Activated T-cell treated with anti-CD3 and anti-CD28 coated beads, Interleukin-2, amount 50 U/mL, for 1 hour (primary cell): ENCODE results near the gene NT5C1A.

ENCODE experiments used
- DNase-seq: peaks from one replicate; pipeline ENCODE4 v3.0.0-alpha.2; 2020

Gene NT5C1A

GRCh38 chr1:39657923-39658485 is 13.9 kb downstream of the NT5C1A start:
- DNase-seq, result peak; percentile 62

- no peak for DNase-seq
Observed at GRCh38 chr1:39657402-39657801, 14.5 kb downstream of the NT5C1A start.

DNA sequence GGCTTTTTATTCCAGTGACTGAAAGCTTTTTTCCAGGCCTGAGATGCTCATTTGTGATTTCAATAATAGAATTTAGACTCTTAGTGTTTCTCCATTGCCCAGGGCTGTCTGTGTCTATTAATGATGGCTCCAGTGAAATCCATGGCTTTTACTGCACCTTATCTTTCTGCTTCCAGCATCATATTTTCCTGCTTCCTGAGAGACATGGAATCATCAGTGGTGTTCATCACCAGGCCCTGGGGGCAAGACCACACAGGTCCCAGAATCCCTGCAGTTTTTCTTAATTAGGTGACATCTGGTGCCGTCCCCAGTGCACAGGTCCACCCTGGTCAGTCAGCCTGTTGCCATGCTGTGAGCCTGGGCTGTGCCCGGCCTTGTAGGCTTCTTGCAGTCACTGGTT is 15.5 kb downstream of the NT5C1A start:
- DNase-seq, result no peak

DNA sequence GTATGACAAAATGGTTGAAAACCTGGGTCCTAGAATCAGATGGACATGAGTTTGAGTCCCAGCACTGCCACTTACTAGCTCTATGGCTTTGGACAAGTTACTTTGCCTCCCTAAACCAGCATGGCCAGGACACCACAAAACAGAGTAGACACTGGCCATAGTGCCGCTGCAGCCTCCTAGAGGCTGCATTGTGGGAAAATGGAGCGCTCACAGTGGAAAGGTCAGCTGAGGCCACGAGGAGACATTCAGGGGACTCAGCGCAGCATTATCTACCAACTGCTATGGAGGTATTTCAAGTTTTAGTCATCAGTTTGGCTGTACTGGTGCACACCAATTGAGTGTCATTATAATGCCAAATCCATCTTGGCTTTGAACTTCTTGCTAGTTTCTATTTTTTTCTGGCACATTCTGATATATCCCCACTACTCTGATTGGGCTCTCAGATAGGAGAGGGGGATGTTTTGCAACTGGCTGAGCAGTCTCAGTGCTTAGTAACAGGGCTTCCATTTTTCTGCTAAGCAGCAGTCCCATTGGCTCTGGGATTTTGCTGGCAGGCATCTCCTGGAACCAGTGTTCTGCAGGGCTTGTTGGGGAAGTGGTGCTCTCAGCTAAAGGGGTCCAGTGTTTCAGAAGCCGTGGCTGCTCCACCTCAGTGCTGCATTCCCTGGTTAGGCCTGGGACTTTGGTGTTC is 16.2 kb downstream of the NT5C1A start:
- DNase-seq, result no peak

- no peak for DNase-seq
Observed at GRCh38 chr1:39654291-39654690, 17.6 kb downstream of the NT5C1A start.

- DNase-seq, result peak; percentile 72
Observed at GRCh38 chr1:39653546-39654031, 18.3 kb downstream of the NT5C1A start.

- DNase-seq, result no peak
Observed at GRCh38 chr1:39652554-39652953, 19.4 kb downstream of the NT5C1A start.

GRCh38 chr1:39652105-39652504 is 19.8 kb downstream of the NT5C1A start:
- DNase-seq, result no peak

DNA sequence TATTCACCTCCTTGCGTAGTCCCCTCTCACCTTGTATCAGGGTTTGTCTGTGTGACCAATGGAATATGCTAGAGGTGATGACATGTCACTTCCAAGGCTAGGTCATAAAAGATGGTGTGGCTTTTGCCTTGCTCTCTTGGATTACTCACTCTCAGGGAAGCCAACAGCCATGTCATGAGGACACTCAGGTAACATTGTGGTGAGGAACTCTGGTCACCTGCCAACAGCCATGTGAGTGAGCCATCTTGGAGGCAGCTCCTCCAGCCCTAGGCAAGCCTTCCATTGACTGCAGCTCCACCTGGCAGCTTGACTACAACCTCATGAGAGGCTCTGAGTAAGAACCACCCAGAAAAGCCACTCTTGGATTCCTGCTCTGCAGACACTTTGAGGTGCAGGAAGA is 21.5 kb downstream of the NT5C1A start:
- no peak for DNase-seq

DNA sequence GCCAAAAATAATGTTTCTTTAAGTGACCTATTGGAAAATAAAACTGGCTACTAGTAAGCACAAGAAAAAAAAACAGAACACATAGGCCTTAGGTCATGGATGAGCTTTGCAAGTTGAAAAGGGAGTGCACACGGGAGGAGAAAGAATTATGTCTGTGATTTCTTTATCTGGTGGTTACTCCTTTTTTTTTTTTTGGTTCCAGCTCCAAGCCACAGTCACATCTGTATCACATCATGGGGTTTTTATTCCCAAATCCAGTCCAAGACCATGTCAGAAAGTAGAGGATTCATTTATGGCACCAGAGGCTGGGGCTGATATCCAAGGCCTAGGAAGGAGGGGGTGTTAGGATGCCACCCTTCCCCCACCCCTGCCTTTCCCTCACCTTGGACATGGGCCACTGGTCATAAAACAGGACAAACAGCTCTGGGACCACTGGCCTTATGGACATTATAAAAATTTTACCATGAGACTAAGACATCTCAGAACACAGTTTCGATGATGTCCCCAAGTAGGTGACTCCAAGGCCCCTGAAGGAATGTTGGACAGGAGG is 22.2 kb downstream of the NT5C1A start:
- no peak for DNase-seq

DNA sequence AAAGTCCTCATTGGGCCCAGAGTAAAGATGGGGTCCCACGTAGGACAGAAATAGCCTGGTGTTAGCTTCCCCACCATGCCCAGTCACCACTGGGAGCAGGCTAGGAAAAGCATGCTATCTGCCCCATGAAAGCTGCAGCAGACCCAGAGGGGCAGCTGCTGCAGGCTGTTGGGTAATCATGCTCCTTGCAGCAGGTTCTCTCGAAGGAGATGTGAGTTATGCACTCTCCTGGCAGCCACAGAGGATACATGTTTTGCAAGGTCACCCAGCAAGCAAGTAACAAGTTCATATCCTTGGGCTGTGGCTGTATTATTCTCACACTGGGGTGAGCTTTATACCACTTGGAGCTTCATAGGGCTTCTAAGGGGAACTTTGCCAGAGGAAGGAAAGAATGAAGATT is 23.4 kb downstream of the NT5C1A start:
- no peak for DNase-seq

DNA sequence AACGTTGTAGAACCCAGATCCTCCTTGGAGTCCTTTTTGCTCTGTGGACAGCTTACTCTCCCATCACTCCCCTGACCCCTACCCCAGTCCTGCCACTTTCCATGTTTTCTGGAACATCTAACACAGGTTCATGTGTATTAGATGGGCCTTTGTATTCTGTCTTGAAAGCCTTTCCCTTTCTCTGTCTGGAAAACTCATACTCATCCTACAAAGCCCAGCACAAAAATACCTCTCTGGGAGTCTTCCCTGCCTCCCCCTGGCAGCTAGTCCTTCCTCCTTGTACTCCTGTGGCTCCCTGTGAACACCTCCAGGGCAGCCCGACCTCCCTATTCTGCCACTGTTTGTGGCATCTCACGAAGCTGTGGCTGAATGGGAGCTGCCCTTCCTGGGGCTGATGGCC is 24.7 kb downstream of the NT5C1A start:
- DNase-seq, result no peak

DNA sequence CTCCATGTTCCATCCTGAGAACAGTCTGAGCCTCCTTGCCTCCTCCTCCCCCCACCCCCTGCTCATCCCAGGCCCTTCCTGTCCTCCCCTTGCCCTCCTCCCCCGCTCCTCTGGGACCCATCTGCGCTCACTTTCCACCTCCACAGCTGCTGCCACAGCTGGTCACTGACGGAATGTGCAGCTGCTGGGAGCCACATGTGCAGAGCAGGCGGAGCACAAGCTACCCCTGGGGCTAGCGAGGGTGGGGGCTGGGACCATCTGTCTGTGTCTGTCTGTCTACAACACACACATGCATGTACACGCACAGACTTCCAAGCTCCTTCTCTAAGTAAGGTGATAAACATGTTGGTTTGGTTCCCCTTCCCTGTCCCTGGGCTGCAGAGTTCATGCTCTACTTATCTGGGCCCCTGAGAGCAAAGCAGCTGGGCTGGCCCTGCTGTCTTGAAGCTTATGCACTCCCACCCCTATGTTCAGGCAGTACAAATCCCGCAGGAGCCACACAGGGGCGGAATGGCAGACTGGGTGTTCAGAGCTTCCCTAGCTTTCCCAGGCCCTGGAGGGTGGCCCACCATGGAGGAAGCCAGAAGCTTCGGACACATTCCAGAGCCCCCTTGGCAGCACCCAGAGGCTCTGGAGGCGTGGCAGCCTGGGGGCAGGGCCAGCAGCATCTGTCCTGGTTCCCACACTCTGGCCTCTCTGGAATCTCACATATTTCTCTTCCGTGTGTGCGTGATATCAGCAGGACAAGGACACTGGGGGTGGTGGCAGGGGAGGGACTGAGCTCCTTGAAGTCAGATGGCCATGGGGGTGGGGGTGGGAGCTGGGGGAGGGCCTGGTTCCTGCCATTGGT is 25.4 kb downstream of the NT5C1A start:
- no peak for DNase-seq

DNA sequence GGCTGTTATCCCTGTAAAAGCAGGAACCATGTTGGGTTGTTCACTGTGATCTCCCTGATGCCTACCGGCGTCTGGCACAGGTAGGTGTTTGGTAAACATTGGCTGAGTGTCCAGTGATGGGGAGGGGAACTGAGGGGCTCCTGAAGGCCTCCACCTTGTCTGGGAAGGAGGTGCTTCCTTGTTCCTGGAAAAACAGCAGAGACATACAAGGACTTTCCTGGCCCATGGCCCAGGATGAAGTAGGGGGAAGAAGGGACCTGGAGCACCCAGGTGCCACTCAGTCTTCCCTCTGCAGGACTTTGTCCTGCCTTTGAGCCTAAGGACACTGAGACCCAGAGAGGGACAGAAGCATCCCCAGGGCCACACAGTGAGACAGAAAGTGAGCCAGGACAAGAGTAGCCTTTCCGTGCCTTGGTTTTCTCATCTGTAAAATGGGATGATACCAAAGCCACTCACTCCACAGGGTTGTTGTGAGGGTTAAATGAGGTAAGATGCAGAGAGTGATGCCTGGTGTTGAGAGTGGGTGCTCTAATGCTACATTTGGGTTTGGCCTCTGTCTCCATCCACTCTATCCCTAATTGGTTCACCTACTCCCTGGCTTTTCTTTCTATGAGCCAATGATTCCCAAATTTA is 26.4 kb downstream of the NT5C1A start:
- no peak for DNase-seq

DNA sequence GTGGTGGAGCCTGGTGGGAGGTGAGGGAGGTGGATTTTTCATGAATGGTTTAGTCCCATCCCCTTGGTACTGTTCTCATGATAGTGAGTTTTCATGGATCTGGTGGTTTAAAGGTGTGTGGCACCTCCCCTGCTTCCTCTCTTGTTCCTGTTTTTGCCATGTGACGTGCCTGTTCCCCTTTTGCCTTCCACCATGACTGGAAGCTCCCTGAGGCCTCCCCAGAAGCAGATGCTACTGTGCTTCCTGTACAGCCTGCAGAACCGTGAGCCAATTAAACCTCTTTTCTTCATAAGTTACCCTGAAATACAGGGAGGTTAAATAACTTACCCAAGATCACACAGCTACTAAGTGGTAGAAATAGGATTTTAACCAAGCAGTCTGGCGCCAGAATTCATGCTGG is 28.2 kb downstream of the NT5C1A start:
- no peak for DNase-seq

DNA sequence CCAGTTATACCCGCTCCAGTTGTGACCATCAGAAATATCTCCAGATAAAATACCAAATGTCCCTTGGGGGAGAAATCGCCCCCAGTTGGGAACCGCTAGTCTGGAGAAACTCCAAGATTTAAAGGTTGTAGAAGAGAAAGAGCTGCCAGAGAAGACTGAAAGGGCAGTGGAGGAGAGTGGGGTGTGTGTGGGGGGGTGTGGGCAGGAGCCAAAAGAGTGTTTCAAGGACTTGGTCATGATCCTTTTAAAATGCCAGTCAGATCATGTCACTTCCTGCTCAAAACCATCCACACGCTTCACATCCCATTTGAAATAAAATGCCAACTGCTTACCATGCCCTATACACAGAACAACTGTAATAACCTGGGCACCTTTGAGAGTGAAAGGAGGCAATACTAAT is 29.1 kb downstream of the NT5C1A start:
- no peak for DNase-seq

GRCh38 chr1:39640861-39641260 is 31.0 kb downstream of the NT5C1A start:
- no peak for DNase-seq

DNA sequence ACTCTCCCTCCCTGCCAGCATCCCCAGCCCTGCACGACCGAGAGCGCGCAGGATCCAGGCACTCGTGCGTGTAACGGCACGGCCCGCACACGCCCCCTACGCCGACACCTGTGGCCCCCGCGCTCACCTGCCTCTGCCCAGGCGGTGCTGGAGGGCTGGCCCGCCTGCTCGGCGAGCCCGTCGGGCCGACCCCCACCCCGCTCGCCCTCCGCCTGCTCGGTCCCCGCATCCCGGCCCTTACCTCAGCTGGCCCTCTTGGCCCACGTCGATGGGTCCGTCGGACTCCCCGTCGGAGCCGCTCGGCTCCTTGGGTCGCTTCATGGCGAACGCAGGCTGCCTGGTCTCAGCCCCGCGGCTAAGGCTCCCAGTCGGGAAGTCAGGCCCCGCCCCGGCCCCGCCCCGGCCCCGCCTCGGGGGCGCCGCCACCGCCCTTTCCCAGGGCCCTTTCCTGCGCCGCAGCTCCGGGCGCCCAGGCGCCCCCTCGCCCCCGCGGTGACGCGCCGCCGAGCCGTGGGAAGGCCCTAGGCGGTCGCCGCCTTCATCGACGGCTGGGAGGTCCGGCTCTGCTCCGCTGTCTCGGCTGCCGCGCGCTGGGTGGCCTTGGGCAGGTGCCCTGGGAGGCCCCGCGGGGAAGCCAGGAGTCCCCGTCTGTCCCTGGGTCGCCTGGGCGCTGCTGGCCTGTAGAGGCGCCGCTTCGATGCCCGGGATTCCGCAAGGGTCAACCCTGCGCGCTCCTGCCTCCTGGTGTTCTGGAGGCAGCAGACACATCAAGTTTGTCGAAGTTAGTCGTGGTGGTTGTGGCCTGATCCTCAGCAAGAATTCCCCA is 32.4 kb downstream of the NT5C1A start, which contains the start of gene HEYL:
Gene HEYL (minus strand): TSS at position 339 of the 826 bp plus-strand sequence. CDS start 18 bp downstream, at position 321.
- peak; percentile 80 for DNase-seq

DNA sequence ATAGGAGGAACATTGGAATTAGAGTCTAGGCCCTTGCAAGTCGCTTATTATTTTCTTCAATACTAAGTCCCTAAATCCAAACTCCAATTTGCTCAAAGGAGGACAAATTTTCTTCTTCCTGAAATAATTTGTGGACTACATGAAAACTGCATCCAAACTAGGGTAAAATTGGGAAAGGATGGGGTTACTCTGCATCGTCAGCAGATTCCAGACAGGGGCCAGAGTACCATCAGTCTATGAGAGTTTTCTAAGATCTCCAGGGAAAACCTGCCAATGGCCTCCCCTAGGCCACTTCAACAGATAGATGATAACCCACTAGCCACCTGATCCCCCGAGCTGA is 33.0 kb downstream of the NT5C1A start:
- DNase-seq, result no peak

DNA sequence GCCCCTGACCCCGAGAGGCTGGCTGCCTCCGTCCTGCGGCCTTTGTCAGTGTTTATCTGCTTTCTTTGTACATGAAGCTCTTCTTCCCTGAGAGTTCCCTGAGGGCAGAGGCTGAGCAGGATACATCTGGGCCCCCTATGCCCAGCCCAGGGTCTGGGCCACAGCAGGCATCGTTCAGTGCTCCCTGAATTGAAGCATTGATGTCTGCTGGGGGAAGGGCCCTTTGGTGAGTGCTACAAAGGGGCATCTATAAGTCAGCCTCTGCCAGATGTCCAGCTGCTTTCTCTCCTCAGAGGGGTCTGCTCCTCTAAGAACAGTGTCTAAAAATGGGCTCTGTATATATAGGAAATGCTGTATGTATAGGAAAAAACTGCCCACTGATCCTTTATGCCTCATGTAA is 34.5 kb downstream of the NT5C1A start:
- DNase-seq, result no peak

GRCh38 chr1:39635871-39636210 is 36.1 kb downstream of the NT5C1A start:
- DNase-seq, result no peak

- DNase-seq, result no peak
Observed at GRCh38 chr1:39635205-39635870, 36.6 kb downstream of the NT5C1A start.
